PC-3 (cell line): ENCODE data around the gene TMEM184B. TPM values are rescaled to one million over a fixed set of nuclear protein-coding genes. Genes with fewer than 3 reads are reported as not detected.

Experiments used
- ATAC-seq: fragments of 200-7000 bp; cut with Tn5 transposase; 2 replicates; pipeline ENCODE4 v1.9.1; 2020; ENCODE audit warnings: mild to moderate bottlenecking, moderate library complexity
- BruUV-seq: library from RNA; stranded (reverse); fragments of 400-500 nt; replicated peaks from 2 replicates; lab custom pipeline; 2021; lab: Mats Ljungman, UMichigan
- CTCF ChIA-PET: fragments of 300-600 bp; sonication (Branson Sonifier 250); formaldehyde crosslinking; loops from one replicate; lab custom pipeline; 2022; ENCODE audit warnings: antibody characterized with exemption; lab: Charles Lee
- POLR2A ChIA-PET: fragments of 300-600 bp; sonication (Branson Sonifier 250); formaldehyde crosslinking; loops from one replicate; lab custom pipeline; 2022; ENCODE audit warnings: antibody characterized with exemption; ENCODE audit not compliant: unreplicated experiment; lab: Charles Lee
- DNase-seq: peaks from one replicate; pipeline ENCODE4 v3.0.0-alpha.2; 2015
- H2AFZ ChIP-seq: fragments of 300-600 bp; sonication (generic); 2 replicates; pipeline ENCODE4 v1.6.0; 2016; ENCODE audit warnings: antibody characterized with exemption, low read length
- H3F3A ChIP-seq: fragments of 300-600 bp; sonication (generic); one replicate; pipeline ENCODE4 v1.6.0; 2017; ENCODE audit warnings: antibody characterized with exemption, low read length, control low read depth, mild to moderate bottlenecking; ENCODE audit not compliant: unreplicated experiment
- H3K27ac ChIP-seq: fragments of 300-600 bp; sonication (generic); 2 replicates; pipeline ENCODE4 v1.5.1; 2016; ENCODE audit warnings: mild to moderate bottlenecking, low read length
- H3K27me3 ChIP-seq: fragments of 300-600 bp; sonication (generic); 2 replicates; pipeline ENCODE4 v1.6.1; 2016; ENCODE audit warnings: low read length, mixed read lengths
- H3K36me3 ChIP-seq: fragments of 300-600 bp; sonication (generic); 2 replicates; pipeline ENCODE4 v1.6.1; 2016; ENCODE audit warnings: low read depth, mixed run types, low read length, mixed read lengths
- H3K4me1 ChIP-seq: fragments of 300-600 bp; sonication (generic); 2 replicates; pipeline ENCODE4 v1.5.1; 2016; ENCODE audit warnings: low read length; ENCODE audit not compliant: insufficient read depth
- H3K4me2 ChIP-seq: fragments of 300-600 bp; sonication (generic); 2 replicates; pipeline ENCODE4 v1.6.0; 2016; ENCODE audit warnings: low read length
- H3K4me3 ChIP-seq: fragments of 300-600 bp; sonication (generic); 2 replicates; pipeline ENCODE4 v1.5.1; 2016; ENCODE audit warnings: mild to moderate bottlenecking, low read length, mixed read lengths
- H3K79me2 ChIP-seq: fragments of 300-600 bp; sonication (generic); 2 replicates; pipeline ENCODE4 v1.6.1; 2017; ENCODE audit warnings: low read length, mixed read lengths
- H3K9ac ChIP-seq: fragments of 300-600 bp; sonication (generic); 2 replicates; pipeline ENCODE4 v1.6.0; 2016; ENCODE audit warnings: mild to moderate bottlenecking, low read length
- H3K9me2 ChIP-seq: fragments of 300-600 bp; sonication (generic); replicated peaks from 2 replicates; pipeline ENCODE4 v1.6.1; 2016; ENCODE audit warnings: mixed run types, low read length, mixed read lengths
- H3K9me3 ChIP-seq: fragments of 300-600 bp; sonication (generic); 2 replicates; pipeline ENCODE4 v1.6.1; 2016; ENCODE audit warnings: low read length, mixed read lengths
- H4K20me1 ChIP-seq: fragments of 300-600 bp; sonication (generic); 2 replicates; pipeline ENCODE4 v1.6.1; 2016; ENCODE audit warnings: low read length, mixed read lengths
- EZH2 ChIP-seq: fragments of 300-600 bp; sonication (generic); IDR thresholded peaks from one replicate; pipeline ENCODE4 v1.6.1; 2017; ENCODE audit warnings: antibody characterized with exemption, mild to moderate bottlenecking, low read length; ENCODE audit not compliant: unreplicated experiment
- EZH2phosphoT487 ChIP-seq: fragments of 300-600 bp; sonication (generic); IDR thresholded peaks from 2 replicates; pipeline ENCODE4 v1.6.1; 2018; ENCODE audit warnings: mild to moderate bottlenecking, antibody characterized with exemption, low read length, borderline replicate concordance
- intact Hi-C: fragments of 100-400 bp; cut with micrococcal nuclease; formaldehyde crosslinking; loops from 2 replicates; pipeline ENCODE4 v1.9.0; 2023
- total RNA-seq: library from RNA; depleted of rRNA; stranded (reverse); fragments of >200 nt; gene quantifications from 2 replicates; pipeline ENCODE4 v1.2.3, GENCODE V29; 2014
- TF ChIP-seq, protein P1 (sequence below): fragments of 300-600 bp; sonication (generic); conservative IDR thresholded peaks from 2 replicates; pipeline ENCODE4 v1.5.1; 2017; ENCODE audit warnings: antibody characterized with exemption, low read depth, mild to moderate bottlenecking, low read length

Gene TMEM184B
- total RNA-seq, 1 experiment from 2014 or later = 37.5 TPM

DNA sequence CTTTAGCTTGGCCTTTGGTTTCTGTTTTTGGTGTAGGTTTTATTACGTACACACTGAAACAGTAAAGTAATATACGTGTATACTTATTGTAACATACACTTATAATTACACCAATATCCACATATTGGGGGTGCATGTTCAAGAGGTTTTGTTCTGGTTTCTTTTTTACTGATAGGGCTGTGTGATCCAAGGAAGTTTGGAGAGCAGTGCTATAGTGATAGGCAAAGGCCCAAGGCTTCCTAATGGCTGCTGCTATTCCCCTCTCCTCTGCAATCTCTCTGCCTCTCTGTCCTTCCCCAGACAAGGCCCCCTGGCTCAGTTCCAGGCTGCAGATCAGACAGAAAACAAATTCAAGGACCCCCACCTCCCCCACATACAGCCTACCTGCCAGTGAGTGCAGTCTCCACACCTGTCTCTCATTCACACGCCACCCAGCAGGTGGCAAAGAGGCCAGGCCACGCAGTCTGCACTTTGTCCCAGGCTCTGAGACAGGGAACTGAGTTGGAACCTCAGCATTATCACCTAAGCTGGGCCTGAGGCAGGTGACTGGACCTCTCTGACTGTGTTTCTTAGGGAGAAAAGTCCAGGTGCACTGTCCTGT is 15.1 kb downstream of the TMEM184B start:
- Histone ChIP-seq H3K36me3 (peaks cover 3% of the 10 kb centered on the region; the same call in 1 of the 2 replicates), H3K9me3 (no peaks in the 10 kb centered on the region), H3K9me2 (no peaks in the 10 kb centered on the region), H3F3A (no peaks in the 10 kb centered on the region), H3K27ac (peak overlapping the region; percentile 31), H3K27me3 (no peaks in the 10 kb centered on the region), H3K4me1 (peaks cover 15% of the 10 kb centered on the region; the same call in 1 of the 2 replicates), H3K9ac (peak overlapping the region; percentile 18; the same call in 1 of the 2 replicates), H3K79me2 (peaks cover 80% of the 10 kb centered on the region), H3K4me3 (peak overlapping the region; percentile 47), H4K20me1 (no peaks in the 10 kb centered on the region), H2AFZ (no peak overlapping the region), H3K4me2 (peak overlapping the region; percentile 71)
- BruUV-seq = TSS peak; percentile 41
- POLR2A ChIA-PET = no interaction called here
- no peak for TF ChIP-seq EZH2
- TF ChIP-seq, protein P1, sequence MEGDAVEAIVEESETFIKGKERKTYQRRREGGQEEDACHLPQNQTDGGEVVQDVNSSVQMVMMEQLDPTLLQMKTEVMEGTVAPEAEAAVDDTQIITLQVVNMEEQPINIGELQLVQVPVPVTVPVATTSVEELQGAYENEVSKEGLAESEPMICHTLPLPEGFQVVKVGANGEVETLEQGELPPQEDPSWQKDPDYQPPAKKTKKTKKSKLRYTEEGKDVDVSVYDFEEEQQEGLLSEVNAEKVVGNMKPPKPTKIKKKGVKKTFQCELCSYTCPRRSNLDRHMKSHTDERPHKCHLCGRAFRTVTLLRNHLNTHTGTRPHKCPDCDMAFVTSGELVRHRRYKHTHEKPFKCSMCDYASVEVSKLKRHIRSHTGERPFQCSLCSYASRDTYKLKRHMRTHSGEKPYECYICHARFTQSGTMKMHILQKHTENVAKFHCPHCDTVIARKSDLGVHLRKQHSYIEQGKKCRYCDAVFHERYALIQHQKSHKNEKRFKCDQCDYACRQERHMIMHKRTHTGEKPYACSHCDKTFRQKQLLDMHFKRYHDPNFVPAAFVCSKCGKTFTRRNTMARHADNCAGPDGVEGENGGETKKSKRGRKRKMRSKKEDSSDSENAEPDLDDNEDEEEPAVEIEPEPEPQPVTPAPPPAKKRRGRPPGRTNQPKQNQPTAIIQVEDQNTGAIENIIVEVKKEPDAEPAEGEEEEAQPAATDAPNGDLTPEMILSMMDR = 0 out of 2 replicates have a peak, but pooled peaks have one; percentile 12
- TF ChIP-seq EZH2phosphoT487 = no peak
- CTCF ChIA-PET = no interaction called here
- peak; percentile 53 for ATAC-seq
- intact Hi-C loops = no loop called here
- DNase-seq = peak; percentile 19

DNA sequence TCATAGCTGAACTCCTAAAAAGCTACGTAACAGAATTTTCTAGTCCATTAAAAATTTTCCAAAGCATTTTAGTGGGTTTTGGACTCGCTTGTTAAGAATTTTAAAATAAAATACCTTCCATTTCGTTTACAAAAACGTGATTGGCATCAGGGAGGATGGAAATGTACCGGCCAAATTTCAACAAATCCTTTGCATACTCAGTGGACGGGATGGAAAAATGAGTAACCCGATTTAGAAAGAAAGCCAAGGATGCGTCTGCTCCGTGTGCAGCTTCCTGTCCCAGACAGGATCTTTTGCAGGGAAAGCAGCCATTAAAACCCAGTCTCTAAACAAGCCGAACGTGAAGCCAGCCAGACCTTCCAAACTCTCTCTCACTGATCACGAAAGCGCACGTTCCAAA is 15.6 kb downstream of the TMEM184B start:
- peak overlapping the region; percentile 31 for H3K27ac ChIP-seq
- H4K20me1 ChIP-seq = no peaks in the 10 kb centered on the region
- H3K79me2 ChIP-seq = peaks cover 79% of the 10 kb centered on the region
- TF ChIP-seq, protein P1 = no peak
- TF ChIP-seq EZH2 (no peak), EZH2phosphoT487 (no peak)
- H3K4me3 ChIP-seq = peak overlapping the region; percentile 47
- BruUV-seq = no TSS peak
- intact Hi-C loops = no loop called here
- H3K9ac ChIP-seq = 0 out of 2 replicates have a peak overlapping the region, but pooled peaks have one; percentile 18
- H3K4me1 ChIP-seq = peaks cover 15% of the 10 kb centered on the region; the same call in 1 of the 2 replicates
- H3K4me2 ChIP-seq = peak overlapping the region; percentile 71
- H2AFZ ChIP-seq = 0 out of 2 replicates have a peak overlapping the region, but pooled peaks have one; percentile 47
- ATAC-seq = peak; percentile 63
- H3K9me2 ChIP-seq = no peaks in the 10 kb centered on the region
- H3F3A ChIP-seq = no peaks in the 10 kb centered on the region
- no peaks in the 10 kb centered on the region for H3K27me3 ChIP-seq
- CTCF ChIA-PET = no interaction called here
- POLR2A ChIA-PET = no interaction called here
- no peaks in the 10 kb centered on the region for H3K9me3 ChIP-seq
- H3K36me3 ChIP-seq = peaks cover 2% of the 10 kb centered on the region; the same call in 1 of the 2 replicates
- DNase-seq = peak; percentile 29

DNA sequence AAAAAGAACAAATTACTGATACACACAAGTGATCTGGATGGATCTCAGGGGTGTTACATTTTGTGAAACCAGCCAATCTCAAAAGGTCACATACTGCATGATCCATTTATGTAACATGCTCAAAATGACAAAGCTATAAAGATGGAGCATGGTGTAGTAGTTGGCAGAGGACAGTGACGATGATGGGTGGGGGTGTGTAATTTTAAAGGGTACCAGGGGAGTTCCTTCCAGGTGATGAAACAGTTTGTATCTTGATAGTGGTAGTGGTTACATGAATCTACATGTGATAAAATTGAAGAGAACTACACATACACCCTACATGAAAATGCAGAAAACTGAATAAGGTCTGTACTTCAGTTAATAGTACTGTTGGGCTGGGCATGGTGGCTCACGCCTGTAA is 17.1 kb downstream of the TMEM184B start:
- Histone ChIP-seq H3K9me2 (no peaks in the 10 kb centered on the region), H4K20me1 (no peaks in the 10 kb centered on the region), H3K9me3 (no peaks in the 10 kb centered on the region), H3F3A (no peaks in the 10 kb centered on the region), H2AFZ (no peak overlapping the region), H3K27ac (no peak overlapping the region), H3K36me3 (no peaks in the 10 kb centered on the region), H3K4me1 (peaks cover 15% of the 10 kb centered on the region; the same call in 1 of the 2 replicates), H3K9ac (no peak overlapping the region), H3K79me2 (peaks cover 77% of the 10 kb centered on the region), H3K27me3 (no peaks in the 10 kb centered on the region), H3K4me2 (no peak overlapping the region), H3K4me3 (no peak overlapping the region)
- BruUV-seq = no TSS peak
- DNase-seq = no peak
- TF ChIP-seq EZH2 (no peak), EZH2phosphoT487 (no peak)
- TF ChIP-seq, protein P1 = no peak
- CTCF ChIA-PET = no interaction called here
- ATAC-seq = no peak
- intact Hi-C loops = no loop called here
- POLR2A ChIA-PET = no interaction called here
